HG03439 (cell line): Measurements from ENCODE around the gene OR10T2.
"Not testable (repeated sequence)": the region's sequence is repeated elsewhere in the genome, so short reads cannot be mapped to it uniquely, and the experiment has no call there.

Source experiments
- ATAC-seq: cut with Tn5 transposase; IDR thresholded peaks from one replicate; pipeline ENCODE4 v1.9.1; 2021; ENCODE audit warnings: mild to moderate bottlenecking, moderate library complexity; ENCODE audit not compliant: unreplicated experiment

OR10T2 gene

GRCh38 chr1:158398818-158399514 lies at the start of gene OR10T2:
OR10T2 (minus strand) TSS chr1:158399466; CDS start chr1:158399466, 0 bp downstream.
- ATAC-seq = no peak

- ATAC-seq = no peak
Observed at GRCh38 chr1:158445376-158445775, 46.1 kb upstream of the OR10T2 start.

DNA sequence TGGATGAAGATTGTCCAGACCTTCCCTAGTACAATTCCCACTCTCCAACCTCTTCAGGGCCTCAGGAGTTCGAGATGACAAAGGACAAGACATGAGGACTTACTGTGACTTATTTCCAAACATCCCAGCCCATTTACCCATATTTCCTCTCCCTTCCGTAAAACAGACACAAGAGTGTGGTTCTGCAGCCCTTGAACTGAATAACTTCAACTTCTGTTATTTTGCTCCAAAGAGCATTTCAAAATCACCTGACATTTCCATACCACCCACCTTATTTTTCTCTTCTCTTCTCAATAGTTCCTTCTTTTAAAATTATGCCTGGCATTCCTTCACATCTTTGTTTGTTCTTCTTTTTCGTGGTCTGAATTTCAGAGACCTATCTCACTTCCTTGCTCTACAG lies 35.5 kb upstream of the OR10T2 start:
- no peak for ATAC-seq

GRCh38 chr1:158430163-158430562 lies 30.9 kb upstream of the OR10T2 start:
- not testable (repeated sequence) for ATAC-seq

DNA sequence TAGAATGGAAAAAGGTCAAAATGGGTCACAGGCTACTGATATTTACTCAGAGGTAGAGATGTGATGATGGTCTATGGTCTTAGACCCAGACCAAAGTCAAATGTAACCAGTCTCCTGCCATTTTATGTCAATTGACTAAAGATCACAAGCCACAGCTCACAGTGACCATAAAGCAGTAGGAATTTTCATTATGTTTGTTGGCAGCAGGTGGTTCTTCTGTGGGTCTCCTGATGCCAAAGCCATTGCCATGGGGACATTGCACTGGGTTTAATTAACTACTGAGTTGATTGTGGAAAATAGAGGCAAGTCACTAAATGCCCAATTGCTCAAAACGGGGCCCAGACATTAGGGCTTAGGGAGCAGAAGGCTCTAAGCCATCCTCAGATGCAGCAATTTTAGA lies 26.9 kb upstream of the OR10T2 start, which contains the start of gene OR10K2:
Gene OR10K2 (minus strand): TSS at position 101 of the 400 bp plus-strand sequence. CDS start 5,371 bp downstream, outside the sequence.
- no peak for ATAC-seq

GRCh38 chr1:158425027-158425426 lies 25.8 kb upstream of the OR10T2 start:
- no peak for ATAC-seq

- ATAC-seq = no peak
Observed at GRCh38 chr1:158422212-158422611, 22.9 kb upstream of the OR10T2 start.

- ATAC-seq = no peak
Observed at GRCh38 chr1:158417586-158417985, 18.3 kb upstream of the OR10T2 start.

DNA sequence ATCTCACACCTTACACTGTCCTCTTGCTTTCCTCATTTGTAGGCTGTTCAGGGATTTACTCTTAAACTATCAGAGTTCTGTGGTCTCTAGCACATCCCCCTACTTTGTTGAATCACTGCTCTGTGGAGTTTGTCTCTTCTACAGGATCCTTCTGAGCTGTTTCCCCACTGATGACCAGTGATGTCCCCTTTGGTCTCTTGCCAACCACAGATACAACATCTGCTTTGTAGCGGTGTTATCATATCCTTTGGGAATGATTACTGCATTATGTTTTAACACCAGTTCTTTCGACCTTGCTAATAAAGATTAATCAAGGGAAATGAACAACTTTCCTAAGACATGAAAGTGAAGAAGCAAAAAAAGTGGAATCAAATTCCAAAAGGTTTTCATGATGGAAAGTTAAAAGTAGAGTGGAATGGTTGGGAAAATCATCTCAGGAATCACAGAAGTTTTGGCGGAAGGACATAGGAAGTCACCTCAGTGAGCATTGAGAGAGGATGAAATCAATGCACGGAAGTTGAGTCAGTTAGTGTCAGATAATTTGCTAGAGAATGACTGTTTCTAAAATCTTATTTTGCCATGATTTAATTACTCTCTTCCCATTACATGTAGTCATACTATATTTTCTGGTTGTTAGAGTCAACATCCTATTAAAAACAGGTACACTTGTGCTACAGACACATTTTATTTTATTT lies 15.5 kb upstream of the OR10T2 start:
- no peak for ATAC-seq

GRCh38 chr1:158407092-158407491 lies 7.8 kb upstream of the OR10T2 start:
- ATAC-seq = no peak

DNA sequence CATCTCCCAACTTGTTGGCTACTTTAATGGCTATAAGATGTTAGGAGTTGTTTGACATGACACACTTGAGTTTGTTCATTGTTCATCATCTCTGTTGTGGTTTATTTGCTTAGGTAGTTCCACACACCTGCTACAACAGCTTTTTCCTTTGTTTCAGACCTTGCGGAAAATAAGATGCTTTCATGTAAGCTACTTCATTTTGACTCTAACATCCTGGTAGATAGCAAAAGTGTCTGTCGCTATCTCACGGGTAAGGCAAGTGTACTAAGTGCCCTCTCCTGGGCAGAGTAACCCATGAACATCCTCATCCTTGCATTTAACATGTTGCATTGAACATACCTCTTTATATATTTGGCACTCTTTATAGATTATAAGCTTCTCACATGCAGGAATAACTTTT lies 1.6 kb upstream of the OR10T2 start:
- ATAC-seq = no peak

- no peak for ATAC-seq
Observed at GRCh38 chr1:158396646-158397045, 2.6 kb downstream of the OR10T2 start.

GRCh38 chr1:158393476-158393875 lies 5.8 kb downstream of the OR10T2 start:
- ATAC-seq = no peak

- ATAC-seq = no peak
Observed at GRCh38 chr1:158391099-158391498, 8.2 kb downstream of the OR10T2 start.

- ATAC-seq = no peak
Observed at GRCh38 chr1:158390331-158390730, 8.9 kb downstream of the OR10T2 start.

DNA sequence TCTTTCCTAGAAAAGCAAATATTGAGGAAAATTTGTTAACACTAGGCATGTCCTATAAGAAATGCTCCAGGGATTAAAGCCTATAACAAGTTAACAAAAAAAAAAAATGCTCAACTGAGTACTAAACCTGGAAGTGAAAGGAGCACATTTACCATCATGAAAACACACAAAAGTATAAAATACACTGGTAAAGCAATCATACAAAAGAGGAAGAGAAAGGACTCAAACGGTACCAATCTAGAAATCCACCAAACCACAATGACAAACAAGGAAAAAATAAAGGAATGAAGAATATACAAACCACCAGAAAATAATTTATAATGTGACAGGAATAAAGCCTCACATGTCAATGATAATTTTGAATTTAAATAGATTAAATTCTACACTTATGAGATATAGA lies 24.4 kb downstream of the OR10T2 start:
- no peak for ATAC-seq

DNA sequence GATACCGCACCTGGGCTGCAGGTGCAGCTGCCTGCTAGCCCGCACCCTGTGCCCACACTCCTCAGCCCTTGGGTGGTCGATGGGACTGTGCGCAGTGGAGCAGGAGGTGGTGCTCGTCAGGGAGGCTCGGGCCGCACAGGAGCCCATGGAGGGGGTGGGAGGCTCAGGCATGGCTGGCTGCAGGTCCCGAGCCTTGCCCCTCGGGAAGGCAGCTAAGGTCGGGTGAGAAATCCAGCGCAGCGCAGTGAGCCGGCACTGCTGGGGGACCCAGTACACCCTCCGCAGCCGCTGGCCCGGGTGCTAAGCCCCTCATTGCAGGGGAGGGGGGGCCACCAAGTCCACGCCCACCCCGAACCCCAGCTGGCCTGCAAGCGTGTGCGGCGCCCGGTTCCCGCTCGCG lies 25.2 kb downstream of the OR10T2 start:
- not testable (repeated sequence) for ATAC-seq

DNA sequence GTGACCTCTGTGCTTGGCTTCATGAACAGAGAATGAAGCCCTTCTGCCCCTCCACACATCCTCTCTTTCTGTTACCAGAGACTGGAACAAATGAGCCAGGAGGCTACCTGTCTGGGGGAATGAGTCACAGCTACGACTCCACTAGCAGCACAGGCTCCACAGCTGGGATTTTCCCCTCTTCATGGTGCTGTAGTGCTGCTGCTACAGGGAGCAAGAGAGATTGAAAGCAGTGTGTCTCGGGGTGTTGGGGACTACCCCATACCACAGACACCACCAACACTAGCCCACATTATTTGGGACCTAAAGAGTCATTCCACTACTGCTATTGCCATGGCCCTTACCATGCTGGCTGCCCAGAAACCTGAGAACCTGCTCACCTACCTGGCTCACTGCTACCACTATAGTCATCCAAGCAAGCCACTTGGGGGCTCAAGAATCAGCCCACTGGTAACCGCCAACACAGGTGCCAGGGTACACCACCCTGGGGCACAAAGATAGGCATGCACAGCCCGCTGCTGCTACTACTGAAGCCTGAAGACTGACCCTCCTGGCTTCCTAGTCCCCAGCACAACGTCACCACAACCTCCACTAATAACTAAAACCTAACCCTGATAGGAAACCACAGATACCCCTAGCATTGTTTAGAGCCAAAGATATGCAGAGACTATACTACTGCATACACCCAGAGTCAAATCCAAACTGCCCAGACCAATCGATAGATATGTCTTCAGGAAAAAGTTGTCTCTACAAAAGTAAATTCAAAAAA lies 27.9 kb downstream of the OR10T2 start:
- ATAC-seq = peak; percentile 95

DNA sequence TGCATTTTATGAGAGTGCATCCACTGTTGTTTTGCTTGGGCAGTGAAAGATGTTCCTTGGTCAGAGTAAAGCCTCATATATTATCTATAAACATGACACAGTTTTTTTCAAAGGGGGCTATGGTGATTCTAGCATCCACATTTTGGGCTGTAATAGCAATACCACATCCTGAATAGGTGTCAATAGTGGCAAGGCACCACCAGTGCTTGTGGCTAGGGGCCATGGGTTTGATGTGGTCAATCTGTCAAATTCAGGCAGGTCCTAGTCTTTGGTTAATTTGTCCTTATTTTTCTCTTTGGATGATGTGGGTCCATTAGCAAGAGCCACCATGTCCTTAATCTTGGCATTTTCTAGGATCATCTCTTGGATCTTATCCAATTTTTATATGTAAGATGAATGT lies 32.5 kb downstream of the OR10T2 start:
- no peak for ATAC-seq

DNA sequence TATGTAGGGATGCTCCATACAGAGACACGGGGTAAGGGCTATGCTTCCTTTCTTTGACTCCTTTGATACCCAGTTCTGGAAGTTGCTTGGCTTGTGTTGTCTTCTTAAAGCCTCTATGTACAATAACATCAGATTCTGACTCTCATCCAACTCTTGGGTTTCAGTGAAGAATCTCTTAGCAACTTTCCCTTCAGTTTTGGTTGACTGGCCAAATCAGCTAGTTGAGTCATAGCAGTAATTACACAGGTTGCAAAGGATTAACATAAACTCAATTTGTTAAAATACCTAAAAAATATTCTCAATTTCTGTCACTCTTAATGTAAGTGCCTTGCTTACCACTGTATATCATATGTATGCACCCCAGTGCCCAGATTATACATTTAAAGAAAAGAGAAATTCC lies 36.3 kb downstream of the OR10T2 start:
- no peak for ATAC-seq

DNA sequence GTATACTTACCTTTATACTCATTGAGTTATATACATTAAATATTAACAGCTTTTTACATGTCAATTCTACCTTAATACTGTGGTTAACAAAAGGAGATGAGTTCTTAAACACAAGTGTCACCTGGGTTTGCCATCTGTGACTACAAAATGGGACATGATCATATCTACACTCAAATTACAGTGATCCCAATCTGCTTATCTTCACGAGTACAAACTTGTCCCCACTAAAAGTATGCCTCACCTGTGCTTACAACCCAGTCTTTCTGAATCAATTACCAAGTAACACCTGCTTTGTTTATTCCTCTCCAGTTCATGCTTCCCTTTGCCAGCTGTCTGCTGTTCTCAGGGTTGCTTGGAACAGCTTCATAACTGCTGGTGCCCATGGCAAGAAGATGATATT lies 36.8 kb downstream of the OR10T2 start:
- ATAC-seq = no peak

- ATAC-seq = no peak
Observed at GRCh38 chr1:158357441-158357840, 41.8 kb downstream of the OR10T2 start.
